Aorta (tissue), 4 donors: ENCODE data around the gene KCNK5. TPM values are rescaled to one million over a fixed set of nuclear protein-coding genes. Genes with fewer than 3 reads are reported as not detected.

ENCODE experiments used
- polyA plus RNA-seq, 2 donors: library from polyadenylated mRNA; stranded (reverse); fragments of 200-250 nt; gene quantifications; one replicate each; pipeline ENCODE4 v1.2.3, GENCODE V29; 2013
- total RNA-seq, 2 donors: library from RNA; stranded (reverse); fragmentation: NEBNext Ultra II Directional; extraction: Animal tissue kit (Norgen Biotek cat#: 25700); gene quantifications; one replicate each; pipeline ENCODE4 v1.2.1, GENCODE V29; 2021
- donor health status: healthy with polysubstance abuse.
- donor health status: Bipolar disorder and iron deficiency.
- donor health status: DM: no; HTN: no; CAD: no.
- donor health status: DM: yes; HTN: yes; CAD: no.

KCNK5 gene
- total and polyA plus RNA-seq, 4 donors = 1.2 to 5.2 (median 3.9) TPM; not detected in 1

Other genes with a start within 250 kb of the KCNK5 start
- gene GLP1R, start 180.7 kb downstream of the KCNK5 start, total RNA-seq = not detected
- gene GLP1R, start 180.7 kb downstream of the KCNK5 start, polyA plus RNA-seq = not detected
- gene SAYSD1, start 114.3 kb downstream of the KCNK5 start, total RNA-seq = 10 to 100 TPM; 11.2 to 16.6 TPM
- gene SAYSD1, start 114.3 kb downstream of the KCNK5 start, polyA plus RNA-seq = 1 to 10 TPM; 7.8 to 9.0 TPM
- 10 to 100 TPM in 1 of 2 donors, 1 to 10 TPM in 1; 1.6 to 10.4 TPM for gene KCNK17, start 84.9 kb upstream of the KCNK5 start, total RNA-seq
- 10 to 100 TPM in 1 of 2 donors, 1 to 10 TPM in 1; 3.0 to 12.8 TPM for gene KCNK17, start 84.9 kb upstream of the KCNK5 start, polyA plus RNA-seq
- not detected for gene KCNK16, start 93.2 kb upstream of the KCNK5 start, total RNA-seq
- not detected for gene KCNK16, start 93.2 kb upstream of the KCNK5 start, polyA plus RNA-seq